ENCODE results near the gene RSRC1. TPM values are rescaled to one million over a fixed set of nuclear protein-coding genes. Genes with fewer than 3 reads are reported as not detected.
"Not testable (repeated sequence)": the region's sequence is repeated elsewhere in the genome, so short reads cannot be mapped to it uniquely, and the experiment has no call there.

Gene RSRC1
- total RNA-seq, 8 experiments from 2014 or later, result 38.3 to 159 (median 45.1) TPM

DNA sequence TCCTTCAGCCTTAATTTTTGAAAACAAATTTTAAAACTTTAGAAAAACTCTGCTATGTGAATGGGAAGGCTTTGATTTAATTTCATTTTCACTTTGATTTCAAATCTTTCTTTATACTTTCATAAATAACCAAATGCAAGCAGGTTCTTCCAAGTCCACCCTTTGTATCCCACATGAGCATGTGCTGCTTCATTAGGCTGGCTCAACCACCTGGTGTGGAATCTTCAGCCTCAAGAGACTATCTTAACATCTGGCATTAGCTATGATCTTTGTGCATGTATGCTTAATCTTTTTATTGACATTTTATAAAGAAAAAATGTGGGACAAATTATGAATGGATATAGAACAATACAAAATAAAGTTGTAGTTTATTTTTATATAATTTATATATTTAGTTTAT is 379.3 kb downstream of the RSRC1 start:
- Histone ChIP-seq H3K4me1 (replicated peaks in 1 of 2) (peaks cover 0 to 3% of the 10 kb centered on the region in 2 donors), H3K27ac (no peak overlapping the region), H3K4me3 (no peak overlapping the region)
- in situ Hi-C loops (cut with MboI; ENCODE audit: low pct_unique_long_range_greater_than_20kb in 2 of 9, low sequenced_read_pairs in 9 of 9, unreplicated experiment in 9 of 9), result no loop called here
- ATAC-seq (replicated peaks in 6 of 8), result no peak

DNA sequence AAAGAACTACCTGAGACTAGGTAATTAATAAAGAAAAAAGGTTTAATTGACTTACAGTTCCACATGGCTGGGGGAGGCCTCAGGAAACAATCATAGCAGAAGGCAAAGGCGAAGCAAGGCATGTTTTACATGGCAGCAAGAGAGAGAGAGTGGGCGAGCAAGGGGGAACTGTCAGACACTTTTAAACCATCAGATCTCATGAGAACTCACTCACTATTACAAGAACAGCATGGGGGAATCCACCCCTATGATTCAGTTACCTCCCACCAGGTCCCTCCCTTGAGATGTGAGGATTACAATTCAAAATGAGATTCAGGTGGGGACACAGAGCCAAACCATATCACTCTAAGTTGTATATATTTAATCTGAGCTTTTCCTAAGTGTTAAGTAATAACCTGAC is 382.1 kb downstream of the RSRC1 start:
- Histone ChIP-seq H3K4me3 (no peak overlapping the region), H3K4me1 (replicated peaks in 1 of 2) (no peaks in the 10 kb centered on the region), H3K27ac (no peak overlapping the region)
- 79 to 100% (median 89%) methylated on average over 2 of the region's 2 CpGs; no CpG with 5 or more reads in 5 of the 10 experiments for WGBS, 10 experiments
- in situ Hi-C loops (cut with MboI; ENCODE audit: low pct_unique_long_range_greater_than_20kb in 2 of 9, low sequenced_read_pairs in 9 of 9, unreplicated experiment in 9 of 9), result no loop called here
- ATAC-seq (replicated peaks in 6 of 8), result no peak

DNA sequence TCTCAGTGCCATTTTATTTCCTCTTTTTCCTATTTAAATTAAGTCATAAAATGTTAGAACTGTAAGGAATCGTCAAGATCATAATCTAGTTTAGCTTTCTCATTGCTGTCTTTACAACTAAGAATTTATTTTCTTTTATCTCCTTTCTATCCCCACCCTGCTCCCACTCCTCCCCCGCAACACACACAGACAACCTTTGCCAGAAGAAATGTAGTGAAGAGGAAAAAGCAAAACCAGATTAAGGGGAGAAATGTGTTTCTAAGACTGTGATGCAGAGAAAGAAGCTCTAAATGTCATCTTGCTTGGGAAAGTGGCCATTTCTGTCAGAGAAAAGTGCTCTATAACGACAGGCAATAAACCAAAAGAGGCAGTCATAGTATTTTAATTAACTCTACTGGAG is 382.8 kb downstream of the RSRC1 start:
- in situ Hi-C loops (cut with MboI; ENCODE audit: low pct_unique_long_range_greater_than_20kb in 2 of 9, low sequenced_read_pairs in 9 of 9, unreplicated experiment in 9 of 9), result no loop called here
- 14 to 88% (median 59%) methylated on average over 1 to 3 of the region's 3 CpGs for WGBS, 10 experiments
- H3K27ac ChIP-seq, result no peak overlapping the region
- no peaks in the 10 kb centered on the region for H3K4me1 ChIP-seq (replicated peaks in 1 of 2)
- peak in 1 of 8 experiments; percentile 26 for ATAC-seq (replicated peaks in 6 of 8)
- H3K4me3 ChIP-seq, result no peak overlapping the region

DNA sequence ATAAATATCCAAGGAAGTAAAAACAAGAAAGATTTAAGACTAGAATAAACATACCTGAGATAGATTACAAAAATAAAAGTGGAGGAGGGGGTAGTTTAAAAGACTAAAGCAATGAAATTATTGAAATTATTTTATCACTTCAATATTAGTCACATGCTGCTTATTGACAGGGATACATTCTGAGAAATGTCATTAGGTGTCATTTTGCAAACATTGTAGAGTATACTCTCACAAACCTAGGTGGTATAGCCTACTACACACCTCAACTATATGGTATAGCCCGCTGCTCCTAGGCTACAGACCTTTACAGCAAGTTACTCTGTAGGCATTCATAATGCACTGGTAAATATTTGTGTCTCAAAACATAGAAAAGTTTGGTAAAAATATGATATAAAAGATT is 384.0 kb downstream of the RSRC1 start:
- no peak for ATAC-seq (replicated peaks in 6 of 8)
- H3K4me1 ChIP-seq (replicated peaks in 1 of 2), result no peaks in the 10 kb centered on the region
- WGBS, 10 experiments, result 89 to 100% (median 100%) methylated on average over 1 of the region's 1 CpG; no CpG with 5 or more reads in 4 of the 10 experiments
- H3K27ac ChIP-seq, result no peak overlapping the region
- H3K4me3 ChIP-seq, result no peak overlapping the region
- in situ Hi-C loops (cut with MboI; ENCODE audit: low pct_unique_long_range_greater_than_20kb in 2 of 9, low sequenced_read_pairs in 9 of 9, unreplicated experiment in 9 of 9), result no loop called here

DNA sequence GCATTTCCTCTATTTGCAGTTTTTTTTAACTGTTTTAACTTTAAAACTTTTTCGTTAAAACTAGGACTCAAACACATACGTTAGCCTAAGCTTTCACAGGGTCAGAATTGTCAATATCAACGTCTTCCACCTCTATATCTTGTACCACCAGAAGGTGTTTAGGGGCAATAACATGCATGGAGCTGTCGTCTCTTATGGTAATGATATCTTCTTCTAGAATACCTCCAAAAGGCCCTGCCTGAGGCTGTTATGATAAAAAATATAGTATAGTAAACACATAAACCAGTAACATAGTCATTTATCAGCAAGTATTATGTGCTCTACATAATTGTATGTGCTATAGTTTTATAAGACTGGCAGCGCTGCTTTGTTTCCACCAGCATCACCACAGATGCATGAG is 384.8 kb downstream of the RSRC1 start:
- 60 to 100% (median 81%) methylated on average over 1 to 5 of the region's 5 CpGs for WGBS, 10 experiments
- ATAC-seq (replicated peaks in 6 of 8), result no peak
- Histone ChIP-seq H3K4me1 (replicated peaks in 1 of 2) (no peaks in the 10 kb centered on the region), H3K27ac (no peak overlapping the region), H3K4me3 (no peak overlapping the region)
- in situ Hi-C loops (cut with MboI; ENCODE audit: low pct_unique_long_range_greater_than_20kb in 2 of 9, low sequenced_read_pairs in 9 of 9, unreplicated experiment in 9 of 9), result no loop called here

DNA sequence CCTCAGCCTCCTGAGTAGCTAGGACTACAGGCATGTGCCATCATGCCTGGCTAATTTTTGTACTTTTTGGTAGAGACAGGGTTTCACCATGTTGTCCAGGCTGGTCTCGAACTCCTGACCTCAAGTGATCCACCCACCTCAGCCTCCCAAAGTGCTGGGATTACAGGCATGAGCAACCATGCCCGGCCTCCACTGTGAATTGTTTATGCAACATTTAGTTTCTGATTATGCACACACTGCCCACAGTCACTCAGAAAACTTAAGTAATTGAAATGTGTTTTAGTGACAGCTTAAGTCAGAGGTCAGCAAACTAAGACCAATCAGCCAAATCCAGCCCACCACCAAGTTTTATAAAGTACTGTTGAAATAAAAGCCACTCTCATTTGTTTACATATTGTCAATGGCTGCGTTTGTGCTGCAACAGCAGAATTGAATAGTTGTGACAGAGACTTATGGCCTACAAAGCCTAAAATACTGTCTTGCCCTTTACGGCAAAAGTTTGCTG is 385.6 kb downstream of the RSRC1 start:
- 25 to 97% (median 60%) methylated on average over 1 to 4 of the region's 4 CpGs; no CpG with 5 or more reads in 2 of the 10 experiments for WGBS, 10 experiments
- H3K4me3 ChIP-seq; in situ Hi-C loops (cut with MboI; ENCODE audit: low pct_unique_long_range_greater_than_20kb in 2 of 9, low sequenced_read_pairs in 9 of 9, unreplicated experiment in 9 of 9); H3K27ac ChIP-seq; H3K4me1 ChIP-seq (replicated peaks in 1 of 2): not testable (repeated sequence)
- ATAC-seq (replicated peaks in 6 of 8), result peak in 2 of 8 experiments; percentile 65

DNA sequence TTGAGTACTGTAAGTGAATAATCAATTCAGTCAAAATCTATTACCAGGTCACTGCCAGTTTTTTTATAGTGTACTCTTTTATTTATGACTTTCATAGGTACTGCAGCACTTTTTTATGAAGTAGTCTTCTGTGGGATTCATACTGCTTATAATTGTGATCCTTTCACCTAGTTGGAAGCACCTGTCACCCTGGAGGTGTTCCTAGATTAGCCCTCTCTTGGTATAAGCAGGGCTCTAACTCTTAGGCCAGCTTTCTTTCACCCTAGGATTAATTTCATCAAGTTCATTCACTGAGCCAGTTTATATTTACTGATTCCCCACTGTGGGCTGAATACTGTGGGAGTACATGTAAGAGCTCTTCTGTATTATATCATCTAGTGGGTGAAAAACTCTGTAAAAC is 395.2 kb downstream of the RSRC1 start:
- in situ Hi-C loops (cut with MboI; ENCODE audit: low pct_unique_long_range_greater_than_20kb in 2 of 9, low sequenced_read_pairs in 9 of 9, unreplicated experiment in 9 of 9), result no loop called here
- no peak for ATAC-seq (replicated peaks in 6 of 8)

DNA sequence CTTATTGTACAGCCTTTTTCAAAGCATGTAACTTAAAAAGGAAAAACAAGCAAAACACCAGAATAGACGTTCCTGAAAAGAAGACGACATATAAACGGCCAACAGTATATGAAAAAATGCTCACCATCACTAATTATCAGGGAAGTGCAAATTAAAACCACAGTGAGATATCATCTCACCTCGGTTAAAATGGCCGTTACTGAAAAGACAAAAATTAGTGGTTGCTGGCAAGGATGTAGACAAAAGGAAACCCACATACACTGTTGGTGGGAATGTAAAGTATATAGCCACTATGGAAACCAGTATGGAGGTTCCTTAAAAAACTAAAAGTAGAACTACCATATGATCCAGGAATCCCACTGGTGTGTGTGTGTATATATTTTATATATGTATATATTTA is 396.6 kb downstream of the RSRC1 start:
- WGBS, 10 experiments, result 77 to 99% (median 94%) methylated on average over 3 to 5 of the region's 5 CpGs
- H3K4me1 ChIP-seq (replicated peaks in 1 of 2), result peaks cover 0 to 2% of the 10 kb centered on the region in 2 donors
- no peak overlapping the region for H3K4me3 ChIP-seq
- ATAC-seq (replicated peaks in 6 of 8), result no peak
- H3K27ac ChIP-seq, result no peak overlapping the region
- in situ Hi-C loops (cut with MboI; ENCODE audit: low pct_unique_long_range_greater_than_20kb in 2 of 9, low sequenced_read_pairs in 9 of 9, unreplicated experiment in 9 of 9), result no loop called here

More for the DNA sequence above, 395.2 kb downstream of the RSRC1 start:
- Histone ChIP-seq H3K4me1 (replicated peaks in 1 of 2) (peaks cover 0 to 2% of the 10 kb centered on the region in 2 donors), H3K27ac (no peak overlapping the region), H3K4me3 (no peak overlapping the region)

DNA sequence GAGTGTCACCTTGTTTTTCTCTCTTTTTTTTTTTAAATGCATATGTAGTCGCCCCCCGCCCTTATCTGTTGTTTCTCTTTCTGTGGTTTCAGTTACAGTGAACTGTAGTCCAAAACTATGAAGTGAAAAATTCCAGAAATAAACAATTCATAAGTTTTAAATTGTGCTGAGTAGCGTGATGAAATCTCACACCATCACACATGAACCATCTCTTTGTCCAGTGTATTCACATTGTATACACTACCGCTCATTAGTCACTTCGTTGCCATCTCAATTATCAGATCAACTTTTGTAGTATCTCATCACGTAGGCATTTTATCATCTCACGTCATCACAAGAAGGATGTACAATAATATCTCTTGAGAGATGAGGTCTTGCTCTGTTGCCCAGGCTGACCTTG is 398.6 kb downstream of the RSRC1 start:
- in situ Hi-C loops (cut with MboI; ENCODE audit: low pct_unique_long_range_greater_than_20kb in 2 of 9, low sequenced_read_pairs in 9 of 9, unreplicated experiment in 9 of 9), result no loop called here

DNA sequence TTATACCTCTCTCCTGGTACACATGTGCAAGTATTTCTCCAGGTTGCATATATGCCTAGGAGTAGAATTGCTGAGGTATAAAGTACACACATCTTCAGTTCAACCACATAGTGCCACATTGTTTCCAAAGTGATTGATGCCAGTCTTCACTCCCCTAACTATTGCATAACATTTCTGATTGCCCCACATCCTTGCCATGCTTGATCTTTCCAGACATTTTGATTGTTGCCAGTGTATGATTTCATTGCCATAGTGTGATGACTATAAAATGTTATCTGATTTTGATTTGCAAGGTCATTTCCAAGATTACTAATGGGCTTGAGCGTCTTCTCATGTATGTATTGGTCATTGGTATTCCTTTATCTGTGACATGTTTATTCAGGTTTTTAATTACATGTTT is 400.0 kb downstream of the RSRC1 start:
- Histone ChIP-seq H3K4me1 (replicated peaks in 1 of 2) (no peaks in the 10 kb centered on the region), H3K27ac (no peak overlapping the region), H3K4me3 (no peak overlapping the region)
- 100% methylated on average over 1 of the region's 1 CpG; no CpG with 5 or more reads in 1 of the 10 experiments for whole genome bisulfite sequencing, 10 experiments
- no peak for ATAC-seq (replicated peaks in 6 of 8)
- in situ Hi-C loops (cut with MboI; ENCODE audit: low pct_unique_long_range_greater_than_20kb in 2 of 9, low sequenced_read_pairs in 9 of 9, unreplicated experiment in 9 of 9), result no loop called here

More for the DNA sequence above, 398.6 kb downstream of the RSRC1 start:
- Histone ChIP-seq H3K4me1 (replicated peaks in 1 of 2) (peaks cover 0 to 2% of the 10 kb centered on the region in 2 donors), H3K4me3 (no peak overlapping the region), H3K27ac (no peak overlapping the region)
- 57 to 100% (median 94%) methylated on average over 3 to 7 of the region's 7 CpGs for WGBS, 10 experiments
- no peak for ATAC-seq (replicated peaks in 6 of 8)

DNA sequence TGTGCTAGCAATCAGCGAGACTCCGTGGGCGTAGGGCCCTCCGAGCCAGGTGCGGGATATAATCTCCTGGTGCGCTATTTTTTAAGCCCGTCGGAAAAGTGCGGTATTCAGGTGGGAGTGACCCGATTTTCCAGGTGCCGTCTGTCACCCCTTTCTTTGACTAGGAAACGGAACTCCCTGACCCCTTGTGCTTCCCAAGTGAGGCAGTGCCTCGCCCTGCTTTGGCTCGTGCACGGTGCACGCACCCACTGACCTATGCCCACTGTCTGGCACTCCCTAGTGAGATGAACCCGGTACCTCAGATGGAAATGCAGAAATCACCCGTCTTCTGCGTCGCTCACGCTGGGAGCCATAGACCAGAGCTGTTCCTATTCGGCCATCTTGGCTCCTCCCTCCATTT is 406.8 kb downstream of the RSRC1 start:
- H3K27ac ChIP-seq; ATAC-seq (replicated peaks in 6 of 8); H3K4me1 ChIP-seq (replicated peaks in 1 of 2); in situ Hi-C loops (cut with MboI; ENCODE audit: low pct_unique_long_range_greater_than_20kb in 2 of 9, low sequenced_read_pairs in 9 of 9, unreplicated experiment in 9 of 9); H3K4me3 ChIP-seq: not testable (repeated sequence)
- WGBS, 10 experiments, result 33 to 100% (median 100%) methylated on average over 1 to 2 of the region's 22 CpGs; no CpG with 5 or more reads in 5 of the 10 experiments

DNA sequence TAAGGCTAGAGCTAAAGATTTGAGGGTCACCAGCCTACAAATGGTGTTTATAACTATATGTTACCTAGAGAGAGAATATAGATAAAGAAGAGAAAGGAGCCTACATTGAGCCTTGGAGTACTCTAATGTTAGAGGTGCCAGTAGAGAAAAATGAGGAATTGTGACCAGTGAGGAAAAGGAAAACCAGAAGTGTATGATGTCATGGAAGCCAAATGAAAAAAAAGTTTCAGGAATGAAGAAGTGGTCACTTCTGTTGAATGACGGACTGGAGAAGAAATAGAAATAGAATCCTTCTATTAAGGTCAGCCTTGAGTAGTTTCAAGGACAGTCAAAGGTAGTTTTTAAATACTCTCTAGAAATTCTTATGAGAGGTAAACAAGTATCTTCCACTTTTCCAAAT is 409.9 kb downstream of the RSRC1 start:
- Histone ChIP-seq H3K4me3 (no peak overlapping the region), H3K4me1 (replicated peaks in 1 of 2) (no peaks in the 10 kb centered on the region), H3K27ac (no peak overlapping the region)
- in situ Hi-C loops (cut with MboI; ENCODE audit: low pct_unique_long_range_greater_than_20kb in 2 of 9, low sequenced_read_pairs in 9 of 9, unreplicated experiment in 9 of 9), result no loop called here
- ATAC-seq (replicated peaks in 6 of 8), result no peak
- WGBS, 10 experiments, result 80 to 100% (median 100%) methylated on average over 1 of the region's 1 CpG

DNA sequence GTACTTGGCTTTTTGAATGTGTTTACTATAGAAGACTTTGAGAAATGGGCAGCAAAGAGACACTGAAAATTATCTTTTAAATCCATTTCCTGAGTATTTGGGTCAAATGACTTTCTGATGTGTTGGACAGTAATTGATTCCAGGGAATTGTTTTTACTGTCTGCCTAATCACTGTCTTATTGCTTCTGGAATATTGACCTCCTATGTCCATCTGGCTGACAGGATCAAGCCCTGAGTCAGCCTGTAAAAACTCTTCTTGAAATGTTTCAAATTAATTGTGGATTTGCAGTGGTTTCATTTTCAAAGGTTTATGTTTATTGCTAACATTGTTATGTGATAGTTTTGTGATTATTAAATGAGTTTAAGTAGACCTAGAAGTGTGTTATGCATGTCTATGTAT is 410.5 kb downstream of the RSRC1 start:
- in situ Hi-C loops (cut with MboI; ENCODE audit: low pct_unique_long_range_greater_than_20kb in 2 of 9, low sequenced_read_pairs in 9 of 9, unreplicated experiment in 9 of 9), result no loop called here
- Histone ChIP-seq H3K27ac (no peak overlapping the region), H3K4me1 (replicated peaks in 1 of 2) (no peaks in the 10 kb centered on the region), H3K4me3 (no peak overlapping the region)
- ATAC-seq (replicated peaks in 6 of 8), result no peak

DNA sequence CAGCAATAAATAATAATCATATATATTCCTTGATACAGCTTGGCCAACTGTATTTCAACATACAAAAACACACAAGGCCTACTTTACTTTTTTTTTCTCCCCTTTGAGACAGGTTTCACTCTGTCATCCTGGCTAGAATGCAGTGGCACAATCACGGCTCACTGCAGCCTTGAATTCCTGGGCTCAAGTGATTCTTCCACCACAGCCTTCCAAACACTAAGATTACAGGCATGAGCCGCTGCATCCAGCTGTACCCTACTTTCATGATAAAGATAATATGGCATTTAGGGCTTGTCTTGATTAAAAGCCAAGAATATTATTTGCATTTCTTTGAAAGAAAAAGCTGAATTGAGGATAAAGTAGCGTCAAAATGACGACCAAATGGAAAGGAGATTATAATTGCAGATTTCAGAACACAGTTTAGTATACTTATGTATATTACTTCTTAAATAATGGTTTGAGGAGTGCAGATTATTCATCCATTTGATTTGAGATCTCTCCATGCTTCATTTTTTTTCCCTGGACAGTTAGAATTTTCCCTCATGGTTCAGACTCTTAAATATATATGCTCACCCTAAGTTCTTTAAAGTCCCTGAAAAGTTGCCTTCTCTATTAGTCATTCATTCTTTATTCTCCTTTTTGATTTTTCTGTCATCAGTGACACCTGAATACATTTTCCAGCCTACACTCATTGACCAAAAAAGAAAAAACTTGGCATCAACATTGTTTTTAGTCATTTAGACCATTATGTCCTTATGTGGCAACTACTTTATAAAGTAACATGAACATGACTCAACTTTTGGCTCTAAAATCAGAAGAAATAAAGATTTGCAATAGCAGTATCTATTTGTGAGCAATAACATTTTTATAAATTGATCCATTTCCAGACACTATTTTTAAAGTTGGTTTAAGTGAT is 412.6 kb downstream of the RSRC1 start:
- no peak overlapping the region for H3K4me3 ChIP-seq
- in situ Hi-C loops (cut with MboI; ENCODE audit: low pct_unique_long_range_greater_than_20kb in 2 of 9, low sequenced_read_pairs in 9 of 9, unreplicated experiment in 9 of 9), result no loop called here
- no peak overlapping the region for H3K27ac ChIP-seq
- H3K4me1 ChIP-seq (replicated peaks in 1 of 2), result no peaks in the 10 kb centered on the region
- ATAC-seq (replicated peaks in 6 of 8), result peak in 3 of 8 experiments; percentile 38 to 92 (median 68)
- 0 to 90% (median 63%) methylated on average over 1 to 4 of the region's 4 CpGs; no CpG with 5 or more reads in 1 of the 10 experiments for WGBS, 10 experiments

Measured in motor neuron (in vitro differentiated cells).